GM19324 (cell line): ENCODE measurements around the gene ATAD3A.

Experiments
- ATAC-seq: cut with Tn5 transposase; IDR thresholded peaks from one replicate; pipeline ENCODE4 v1.9.1; 2021; ENCODE audit warnings: mild to moderate bottlenecking, moderate library complexity; ENCODE audit not compliant: unreplicated experiment, low FRiP score

ATAD3A gene

DNA sequence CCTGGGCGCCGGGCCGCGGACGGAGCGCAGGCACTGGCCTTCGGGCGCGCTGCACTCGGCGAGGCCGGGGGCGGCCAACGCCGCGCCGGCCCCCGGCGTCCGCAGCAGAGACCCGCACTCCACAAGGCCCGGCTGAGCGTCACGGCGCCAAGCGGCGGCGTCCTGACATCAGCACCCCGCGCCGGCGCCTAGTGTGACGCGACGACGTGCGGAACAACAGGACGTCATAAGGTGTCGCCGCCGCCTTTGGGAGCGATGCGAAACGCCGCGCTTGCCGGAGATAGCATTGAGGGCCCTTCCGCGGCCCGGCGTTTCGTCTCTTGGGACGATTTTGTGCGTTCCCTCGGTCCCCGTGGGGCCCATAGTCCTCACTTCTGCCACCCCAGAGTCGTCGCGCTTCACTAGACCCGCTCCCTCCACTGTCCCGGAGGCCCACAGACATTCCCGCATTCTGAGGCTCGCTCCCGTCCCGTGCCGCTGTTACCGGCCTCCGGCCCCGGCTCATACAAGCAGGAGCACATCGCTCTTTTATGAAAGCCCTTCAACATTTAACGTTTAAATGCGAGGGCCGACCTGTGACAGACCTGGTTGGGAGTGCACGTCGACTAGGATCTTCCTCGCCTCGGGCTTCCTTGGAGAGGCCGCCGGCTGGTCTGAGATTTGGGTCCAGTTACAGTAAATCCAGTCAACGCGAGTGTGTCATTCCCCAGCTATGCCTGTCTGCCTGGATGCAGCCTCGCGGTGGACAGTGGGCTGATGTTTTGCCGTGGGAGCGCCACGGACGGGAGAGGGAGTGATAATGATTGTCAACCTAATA, 63.0 kb downstream of the ATAD3A start, which contains the start of gene SSU72:
TSS of gene SSU72 (minus strand) at position 143 of the 817 bp plus-strand sequence. CDS start 306 bp downstream, outside the sequence.
- ATAC-seq, result peak; percentile 89

DNA sequence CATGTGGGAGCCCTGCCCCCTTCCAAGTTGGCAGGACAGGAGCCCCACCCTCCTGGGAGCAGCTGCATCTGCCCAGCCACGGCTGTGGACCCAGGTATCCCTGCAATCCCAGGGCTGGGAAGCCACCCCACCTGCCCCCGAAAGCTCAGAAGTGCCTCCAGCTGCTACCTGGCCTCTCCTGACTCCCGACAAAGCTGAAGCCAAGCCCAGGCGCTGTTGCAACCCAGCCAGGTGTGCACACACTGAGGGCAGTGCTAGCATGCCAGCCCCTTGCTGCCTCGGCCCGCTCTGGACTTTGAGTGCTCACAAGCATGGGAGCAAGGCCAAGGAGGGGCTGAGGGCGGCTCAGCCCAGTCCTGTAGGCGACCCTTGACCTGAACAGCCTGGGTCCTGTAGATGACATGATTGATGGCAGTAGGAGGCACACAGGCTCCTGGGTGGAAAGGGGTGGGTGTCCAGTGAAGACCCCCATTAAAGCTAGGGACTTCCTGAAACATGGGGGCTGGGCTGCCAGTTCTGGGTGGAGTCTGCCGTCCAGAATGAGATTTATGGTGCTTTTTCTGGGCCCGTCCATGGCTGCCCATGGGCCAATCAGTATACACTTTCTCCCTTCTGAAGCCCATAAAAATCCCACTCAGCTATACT, 65.5 kb downstream of the ATAD3A start:
- ATAC-seq, result no peak

GRCh38 chr1:1578371-1578940, 66.5 kb downstream of the ATAD3A start:
- no peak for ATAC-seq

GRCh38 chr1:1582585-1583346, 70.8 kb downstream of the ATAD3A start:
- ATAC-seq, result no peak

DNA sequence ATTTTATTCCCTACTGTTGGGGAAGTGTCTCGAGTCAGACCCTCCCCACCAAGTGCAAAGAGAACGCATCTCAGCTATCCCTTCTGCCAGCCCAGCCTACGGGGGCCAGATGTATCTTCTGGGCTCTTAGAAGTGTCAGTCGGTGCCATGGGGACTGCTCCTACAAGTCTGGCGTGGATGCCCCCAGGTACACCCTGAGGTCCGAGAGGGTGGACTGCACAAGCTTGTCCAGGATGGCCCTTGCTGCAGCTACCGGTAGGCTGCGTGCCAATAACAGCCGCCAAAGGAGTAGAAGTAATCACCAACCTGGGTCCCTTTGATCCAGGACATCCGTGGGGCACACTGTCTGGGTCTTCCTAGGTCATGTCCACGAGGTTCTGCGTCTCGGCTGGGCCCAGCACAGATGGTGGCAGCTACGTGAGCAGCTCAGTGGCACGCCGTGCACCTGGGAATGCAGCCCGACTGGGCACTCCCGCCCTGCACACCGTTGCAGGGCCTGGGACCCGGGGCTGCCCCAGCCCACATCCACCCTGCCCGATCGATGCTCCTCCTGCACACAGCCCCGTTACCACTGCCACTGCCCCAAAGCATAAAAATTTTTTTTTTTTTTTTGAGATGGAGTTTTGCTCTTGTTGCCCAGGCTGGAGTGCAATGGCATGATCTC, 71.5 kb downstream of the ATAD3A start:
- ATAC-seq, result no peak
